CD14-positive monocyte (primary cell): ENCODE data around the gene RAB11FIP3. TPM values are rescaled to one million over a fixed set of nuclear protein-coding genes. Genes with fewer than 3 reads are reported as not detected.
"Not testable (repeated sequence)": the region's sequence is repeated elsewhere in the genome, so short reads cannot be mapped to it uniquely, and the experiment has no call there.

Experiments used
- DNase-seq, 3 donors: peaks; one replicate each; pipeline ENCODE4 v3.0.0-alpha.2; 2011 to 2022
- H2AFZ ChIP-seq: 2 replicates; pipeline ENCODE4 v1.6.0; 2012; ENCODE audit warnings: mild to moderate bottlenecking, low read depth, low read length, inconsistent platforms; ENCODE audit not compliant: insufficient read depth, poor library complexity, severe bottlenecking
- H3K27ac ChIP-seq, 2 donors: 1 replicate in 1 of 2; 2 replicates in 1 of 2; pipeline ENCODE4 v1.5.1; 2012 to 2013; ENCODE audit warnings: low read length in 2 of 2, control low read depth in 1 of 2, inconsistent platforms in 1 of 2, low read depth in 1 of 2, mild to moderate bottlenecking in 1 of 2
- H3K27me3 ChIP-seq, 2 donors: one replicate each; pipeline versions ENCODE4 v1.6.0 to v1.6.1; 2011 to 2013; ENCODE audit warnings: low read length in 2 of 2; ENCODE audit not compliant: control insufficient read depth in 2 of 2, insufficient read depth in 2 of 2
- H3K36me3 ChIP-seq, 2 donors: replicated peaks in 1 of 2; 1 replicate in 1 of 2; 2 replicates in 1 of 2; pipeline versions ENCODE4 v1.5.1 to v1.6.1; 2012 to 2013; ENCODE audit warnings: low read length in 2 of 2, control low read depth in 1 of 2, inconsistent platforms in 1 of 2, mild to moderate bottlenecking in 1 of 2; ENCODE audit not compliant: insufficient read depth in 2 of 2, control insufficient read depth in 1 of 2
- H3K4me1 ChIP-seq, 2 donors: 1 replicate in 1 of 2; 2 replicates in 1 of 2; pipeline versions ENCODE4 v1.5.1 to v1.6.1; 2012 to 2013; ENCODE audit warnings: low read length in 2 of 2, control low read depth in 1 of 2, inconsistent platforms in 1 of 2, mild to moderate bottlenecking in 1 of 2, moderate library complexity in 1 of 2; ENCODE audit not compliant: insufficient read depth in 2 of 2, control insufficient read depth in 1 of 2
- H3K4me2 ChIP-seq: replicated peaks from 2 replicates; pipeline ENCODE3; 2012; ENCODE audit warnings: low read length, moderate library complexity, mild to moderate bottlenecking; ENCODE audit not compliant: poor library complexity, severe bottlenecking; ENCODE audit errors: extremely low read depth
- H3K4me3 ChIP-seq, 3 experiments: fragments of 200-600 bp in 1 of 3; sonication (generic) in 1 of 3; replicated peaks in 1 of 3; 1 replicate in 2 of 3; 2 replicates in 1 of 3; pipeline ENCODE4 v1.5.1; 2011 to 2013; ENCODE audit warnings: low read length in 3 of 3, mild to moderate bottlenecking in 3 of 3, control low read depth in 2 of 3, low read depth in 2 of 3, inconsistent platforms in 1 of 3, moderate library complexity in 1 of 3
- H3K79me2 ChIP-seq: 2 replicates; pipeline ENCODE4 v1.6.0; 2012; ENCODE audit warnings: mild to moderate bottlenecking, control low read depth, inconsistent platforms, low read length, moderate library complexity; ENCODE audit not compliant: insufficient read depth
- H3K9ac ChIP-seq: 2 replicates; pipeline ENCODE4 v1.6.0; 2017; ENCODE audit warnings: low read length, mild to moderate bottlenecking; ENCODE audit not compliant: insufficient read depth, poor library complexity, severe bottlenecking
- H3K9me3 ChIP-seq, 2 donors: replicated peaks in 1 of 2; 1 replicate in 1 of 2; 2 replicates in 1 of 2; pipeline versions ENCODE4 v1.5.1 to v1.6.1; 2012 to 2013; ENCODE audit warnings: low read length in 2 of 2, control low read depth in 1 of 2; ENCODE audit not compliant: control insufficient read depth in 1 of 2, insufficient read depth in 1 of 2
- H4K20me1 ChIP-seq: 2 replicates; pipeline ENCODE4 v1.6.0; 2012; ENCODE audit warnings: mild to moderate bottlenecking, low read length, control low read depth, moderate library complexity; ENCODE audit not compliant: insufficient read depth
- H3K27ac Mint-ChIP-seq, 7 donors: one replicate each; pipeline ENCODE4 v1.8.0; 2020; ENCODE audit warnings: mild to moderate bottlenecking in 7 of 7, mixed read lengths in 7 of 7, moderate library complexity in 6 of 7, inconsistent platforms in 2 of 7
- H3K27me3 Mint-ChIP-seq, 3 donors: one replicate each; pipeline ENCODE4 v1.8.0; 2021 to 2022; ENCODE audit warnings: low read depth in 3 of 3, mild to moderate bottlenecking in 3 of 3, mixed read lengths in 3 of 3, moderate library complexity in 3 of 3, inconsistent platforms in 1 of 3
- H3K36me3 Mint-ChIP-seq, 2 donors: one replicate each; pipeline ENCODE4 v1.8.0; 2020; ENCODE audit warnings: mixed read lengths in 2 of 2, inconsistent platforms in 1 of 2, mild to moderate bottlenecking in 1 of 2
- H3K4me1 Mint-ChIP-seq: one replicate; pipeline ENCODE4 v1.8.0; 2020; ENCODE audit warnings: mild to moderate bottlenecking, mixed read lengths
- H3K4me3 Mint-ChIP-seq, 2 donors: one replicate each; pipeline ENCODE4 v1.8.0; 2020; ENCODE audit warnings: mild to moderate bottlenecking in 2 of 2, mixed read lengths in 2 of 2, moderate library complexity in 1 of 2
- H3K9me3 Mint-ChIP-seq, 7 donors: one replicate each; pipeline ENCODE4 v1.8.0; 2020 to 2022; ENCODE audit warnings: mixed read lengths in 7 of 7, mild to moderate bottlenecking in 6 of 7, moderate library complexity in 6 of 7, inconsistent platforms in 2 of 7
- WGBS: methylation state at CpG from one replicate; pipeline ENCODE4 v1.1.5; 2013; ENCODE audit warnings: missing lambda C conversion rate; ENCODE audit not compliant: insufficient coverage; 5-methylcytosine and 5-hydroxymethylcytosine counted together
- intact Hi-C, 2 donors: fragments of 100-400 bp; cut with micrococcal nuclease; formaldehyde crosslinking; loops; one replicate each; pipeline versions ENCODE4 v1.15.0 to v1.15.1; 2023
- polyA plus RNA-seq, 3 donors: library from polyadenylated mRNA; depleted of rRNA in 1 of 3; unstranded in 2 of 3; stranded (reverse) in 1 of 3; fragments of 300-500 nt in 2 of 3; fragments of >200 nt in 1 of 3; fragmentation: Illumina TruSeq in 2 of 3; gene quantifications; 1 replicate in 2 of 3; 2 replicates in 1 of 3; pipeline ENCODE4 v1.2.3, GENCODE V29; 2012 to 2021
- TF ChIP-seq, protein P1 (sequence below): fragments of 200-600 bp; IDR thresholded peaks from one replicate; pipeline ENCODE4 v1.8.0; 2022; ENCODE audit warnings: antibody characterized with exemption, mild to moderate bottlenecking

RAB11FIP3 gene
- polyA plus RNA-seq, 3 donors: 0.37 to 7.5 (median 0.49) TPM

DNA sequence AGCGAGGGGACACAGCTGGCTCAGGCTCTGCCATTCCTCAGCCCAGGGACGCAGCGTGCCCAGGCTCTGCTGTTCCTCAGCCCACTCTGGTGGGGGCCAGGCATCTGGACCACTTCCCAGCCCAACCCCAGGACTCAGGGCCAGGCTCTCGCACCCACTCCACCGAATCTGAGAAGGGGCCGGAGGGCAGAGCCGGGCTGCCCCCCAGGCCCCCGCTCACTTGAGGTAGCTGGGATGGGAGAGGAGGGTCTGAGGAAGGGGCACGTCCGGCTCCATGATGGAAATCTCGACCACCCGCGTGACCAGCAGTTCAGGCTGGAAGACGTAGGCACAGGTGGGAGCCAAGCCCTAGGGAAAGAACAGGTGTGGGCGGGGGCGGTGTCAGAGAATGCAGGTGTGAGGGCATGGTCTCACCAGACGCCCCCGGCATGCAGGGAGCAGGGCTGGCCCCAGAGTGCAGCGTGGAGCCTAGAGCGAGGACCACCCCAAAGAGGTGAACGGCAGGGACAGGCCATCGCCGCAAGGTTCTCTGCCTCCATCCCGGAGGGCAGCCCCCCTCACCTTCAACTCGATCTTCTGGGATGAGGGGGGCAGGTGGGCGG lies 48.5 kb upstream of the RAB11FIP3 start:
- H3K27me3 Mint-ChIP-seq: peaks cover under 1 to 2% (median 2%) of the 10 kb centered on the region in 3 donors
- peaks cover 52 to 59% of the 10 kb centered on the region in 2 donors for H3K36me3 ChIP-seq
- peaks cover 12% of the 10 kb centered on the region for H3K4me1 Mint-ChIP-seq

DNA sequence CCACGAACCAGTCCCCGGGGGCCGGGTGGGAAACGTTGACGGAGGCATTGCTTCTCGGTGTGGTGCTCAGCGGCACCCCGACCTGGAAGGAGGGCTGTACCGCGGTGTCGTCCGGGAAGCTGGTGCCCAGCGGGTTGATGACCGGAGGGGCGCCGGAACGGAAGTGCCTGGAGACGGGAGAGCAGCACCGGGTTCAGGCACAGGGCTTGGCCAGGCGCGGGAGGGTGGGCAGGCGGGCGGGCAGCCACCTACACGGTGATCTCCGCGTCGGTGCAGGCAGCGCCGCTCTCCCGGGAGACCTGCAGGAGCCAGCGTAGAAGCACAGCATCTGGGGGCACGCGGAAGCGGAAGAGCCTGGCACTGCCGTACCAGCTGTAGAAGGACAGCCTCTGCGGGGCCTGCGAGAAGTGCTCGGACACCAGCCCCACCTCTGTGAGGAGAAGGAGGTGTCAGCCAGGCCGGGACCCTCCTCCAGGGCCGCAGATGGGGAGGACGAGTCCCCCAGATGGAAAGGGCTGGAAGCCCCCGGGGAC lies 48.0 kb upstream of the RAB11FIP3 start:
- TF ChIP-seq, protein P1, sequence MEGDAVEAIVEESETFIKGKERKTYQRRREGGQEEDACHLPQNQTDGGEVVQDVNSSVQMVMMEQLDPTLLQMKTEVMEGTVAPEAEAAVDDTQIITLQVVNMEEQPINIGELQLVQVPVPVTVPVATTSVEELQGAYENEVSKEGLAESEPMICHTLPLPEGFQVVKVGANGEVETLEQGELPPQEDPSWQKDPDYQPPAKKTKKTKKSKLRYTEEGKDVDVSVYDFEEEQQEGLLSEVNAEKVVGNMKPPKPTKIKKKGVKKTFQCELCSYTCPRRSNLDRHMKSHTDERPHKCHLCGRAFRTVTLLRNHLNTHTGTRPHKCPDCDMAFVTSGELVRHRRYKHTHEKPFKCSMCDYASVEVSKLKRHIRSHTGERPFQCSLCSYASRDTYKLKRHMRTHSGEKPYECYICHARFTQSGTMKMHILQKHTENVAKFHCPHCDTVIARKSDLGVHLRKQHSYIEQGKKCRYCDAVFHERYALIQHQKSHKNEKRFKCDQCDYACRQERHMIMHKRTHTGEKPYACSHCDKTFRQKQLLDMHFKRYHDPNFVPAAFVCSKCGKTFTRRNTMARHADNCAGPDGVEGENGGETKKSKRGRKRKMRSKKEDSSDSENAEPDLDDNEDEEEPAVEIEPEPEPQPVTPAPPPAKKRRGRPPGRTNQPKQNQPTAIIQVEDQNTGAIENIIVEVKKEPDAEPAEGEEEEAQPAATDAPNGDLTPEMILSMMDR: no peak
- peaks cover 22 to 48% of the 10 kb centered on the region in 2 donors for H3K36me3 Mint-ChIP-seq
- Histone ChIP-seq H3K79me2 (peaks cover 31% of the 10 kb centered on the region), H4K20me1 (peaks cover 32% of the 10 kb centered on the region), H3K27ac (no peak overlapping the region), H2AFZ (no peak overlapping the region), H3K9me3 (no peaks in the 10 kb centered on the region), H3K9ac (no peak overlapping the region), H3K4me2 (no peak overlapping the region), H3K4me1 (peaks cover 15 to 20% of the 10 kb centered on the region in 2 donors), H3K27me3 (no peaks in the 10 kb centered on the region), H3K36me3 (peaks cover 47 to 54% of the 10 kb centered on the region in 2 donors), H3K4me3 (no peak overlapping the region)
- H3K27me3 Mint-ChIP-seq: peaks cover 0 to 3% (median 2%) of the 10 kb centered on the region in 3 donors
- H3K27ac Mint-ChIP-seq: no peak overlapping the region
- no peak for DNase-seq
- no peaks in the 10 kb centered on the region for H3K9me3 Mint-ChIP-seq
- H3K4me1 Mint-ChIP-seq: peaks cover 13% of the 10 kb centered on the region
- 96% methylated on average over 39 of the region's 42 CpGs for WGBS
- intact Hi-C loops: no loop called here
- no peak overlapping the region for H3K4me3 Mint-ChIP-seq

More for the DNA sequence above, 48.5 kb upstream of the RAB11FIP3 start:
- H3K9me3 ChIP-seq: no peaks in the 10 kb centered on the region
- peaks cover 28% of the 10 kb centered on the region for H3K79me2 ChIP-seq
- intact Hi-C loops: no loop called here
- Mint-ChIP-seq H3K4me3 (no peak overlapping the region), H3K9me3 (no peaks in the 10 kb centered on the region), H3K27ac (no peak overlapping the region), H3K36me3 (peaks cover 27 to 54% of the 10 kb centered on the region in 2 donors)
- no peak overlapping the region for H2AFZ ChIP-seq
- H3K4me2 ChIP-seq: no peak overlapping the region
- 97% methylated on average over 16 of the region's 26 CpGs for WGBS
- H3K4me3 ChIP-seq: no peak overlapping the region
- no peaks in the 10 kb centered on the region for H3K27me3 ChIP-seq
- no peak overlapping the region for H3K9ac ChIP-seq
- H3K4me1 ChIP-seq: peaks cover 15 to 17% of the 10 kb centered on the region in 2 donors
- DNase-seq: no peak
- H3K27ac ChIP-seq: no peak overlapping the region
- H4K20me1 ChIP-seq: peaks cover 32% of the 10 kb centered on the region
- TF ChIP-seq, protein P1: no peak

DNA sequence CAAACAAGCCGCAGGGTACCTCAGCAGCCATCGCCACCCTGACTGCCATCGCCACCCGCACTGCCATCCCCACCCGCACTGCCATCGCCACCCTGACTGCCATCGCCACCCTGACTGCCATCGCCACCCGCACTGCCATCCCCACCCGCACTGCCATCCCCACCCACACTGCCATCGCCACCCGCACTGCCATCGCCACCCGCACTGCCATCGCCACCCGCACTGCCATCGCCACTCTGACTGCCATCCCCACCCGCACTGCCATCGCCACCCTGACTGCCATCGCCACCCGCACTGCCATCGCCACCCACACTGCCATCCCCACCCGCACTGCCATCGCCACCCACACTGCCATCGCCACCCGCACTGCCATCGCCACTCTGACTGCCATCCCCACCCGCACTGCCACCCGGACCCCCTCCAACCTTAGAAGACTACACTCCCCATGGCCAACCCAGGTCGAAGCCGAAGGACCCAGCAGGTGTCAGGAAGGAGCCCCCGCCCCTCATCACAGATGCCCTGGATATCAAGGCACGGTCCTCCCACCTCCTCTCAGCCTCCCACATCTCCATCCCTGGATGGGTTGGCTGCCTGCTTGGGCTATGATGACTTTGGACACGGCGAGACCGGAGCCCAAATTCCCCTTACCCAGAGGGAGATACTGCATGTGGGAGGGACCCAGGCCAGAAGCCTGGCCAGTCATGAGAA lies 47.2 kb upstream of the RAB11FIP3 start:
- H3K27ac ChIP-seq, H3K4me2 ChIP-seq, H3K9me3 Mint-ChIP-seq, H3K27me3 Mint-ChIP-seq, intact Hi-C loops, H3K4me3 Mint-ChIP-seq, H3K9me3 ChIP-seq, H3K4me3 ChIP-seq, H3K27ac Mint-ChIP-seq, H3K27me3 ChIP-seq, H2AFZ ChIP-seq, DNase-seq, H3K9ac ChIP-seq: not testable (repeated sequence)
- peaks cover 21 to 42% of the 10 kb centered on the region in 2 donors for H3K36me3 Mint-ChIP-seq
- Histone ChIP-seq H4K20me1 (peaks cover 32% of the 10 kb centered on the region), H3K36me3 (peaks cover 42 to 46% of the 10 kb centered on the region in 2 donors), H3K79me2 (peaks cover 35% of the 10 kb centered on the region), H3K4me1 (peaks cover 22 to 28% of the 10 kb centered on the region in 2 donors)
- peaks cover 21% of the 10 kb centered on the region for H3K4me1 Mint-ChIP-seq
- 92% methylated on average over 23 of the region's 36 CpGs for WGBS
